ENCODE data around the gene MTHFR.

DNA sequence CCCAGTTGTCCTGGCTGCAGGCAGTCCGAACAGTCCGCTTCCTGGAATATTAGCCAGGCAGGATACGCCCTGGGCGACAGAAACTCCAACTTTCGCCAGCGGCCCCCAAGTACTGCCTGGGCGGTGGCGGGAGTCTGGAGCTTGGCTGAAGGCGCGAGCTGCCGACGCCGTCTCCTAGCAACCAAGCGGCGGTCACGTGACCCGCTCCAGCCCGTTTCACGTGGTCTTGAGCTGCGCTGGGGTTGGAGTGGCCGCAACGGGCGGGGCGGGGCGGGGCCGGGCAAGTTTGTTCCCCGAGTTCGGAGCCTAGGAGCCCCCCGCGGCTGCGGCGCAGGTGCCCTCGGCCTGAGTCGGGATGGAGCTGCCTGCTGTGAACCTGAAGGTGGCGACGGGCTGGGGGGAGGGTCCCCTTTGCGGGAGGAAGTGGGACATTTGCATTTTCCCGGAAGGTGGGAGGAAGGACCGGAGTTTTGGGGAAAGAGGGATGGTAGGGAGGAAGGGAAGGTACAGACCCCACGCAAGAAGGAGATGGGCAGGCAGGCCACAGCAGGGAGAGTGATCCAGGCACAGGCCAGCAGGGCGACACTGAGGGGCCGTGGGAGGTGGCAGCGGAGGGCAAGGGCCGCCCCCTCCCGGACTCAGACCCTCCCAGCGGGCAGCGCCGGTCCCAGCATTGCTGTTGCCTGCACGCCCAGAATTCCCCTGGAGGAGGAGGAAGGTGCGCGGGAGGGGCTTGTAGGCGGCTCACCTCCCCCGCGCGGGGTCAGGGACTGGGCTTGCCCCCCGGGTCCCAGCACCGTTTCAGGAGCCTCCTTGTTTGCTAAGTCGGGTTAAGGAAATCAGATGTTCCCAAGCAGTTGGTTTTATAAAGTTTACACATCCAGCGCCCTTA is 69.7 kb downstream of the MTHFR start, which contains the start of gene AGTRAP:
- TF ChIP-seq, protein P1, sequence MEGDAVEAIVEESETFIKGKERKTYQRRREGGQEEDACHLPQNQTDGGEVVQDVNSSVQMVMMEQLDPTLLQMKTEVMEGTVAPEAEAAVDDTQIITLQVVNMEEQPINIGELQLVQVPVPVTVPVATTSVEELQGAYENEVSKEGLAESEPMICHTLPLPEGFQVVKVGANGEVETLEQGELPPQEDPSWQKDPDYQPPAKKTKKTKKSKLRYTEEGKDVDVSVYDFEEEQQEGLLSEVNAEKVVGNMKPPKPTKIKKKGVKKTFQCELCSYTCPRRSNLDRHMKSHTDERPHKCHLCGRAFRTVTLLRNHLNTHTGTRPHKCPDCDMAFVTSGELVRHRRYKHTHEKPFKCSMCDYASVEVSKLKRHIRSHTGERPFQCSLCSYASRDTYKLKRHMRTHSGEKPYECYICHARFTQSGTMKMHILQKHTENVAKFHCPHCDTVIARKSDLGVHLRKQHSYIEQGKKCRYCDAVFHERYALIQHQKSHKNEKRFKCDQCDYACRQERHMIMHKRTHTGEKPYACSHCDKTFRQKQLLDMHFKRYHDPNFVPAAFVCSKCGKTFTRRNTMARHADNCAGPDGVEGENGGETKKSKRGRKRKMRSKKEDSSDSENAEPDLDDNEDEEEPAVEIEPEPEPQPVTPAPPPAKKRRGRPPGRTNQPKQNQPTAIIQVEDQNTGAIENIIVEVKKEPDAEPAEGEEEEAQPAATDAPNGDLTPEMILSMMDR (IDR thresholded peaks at IDR 0.05) = peak in 2 of 4 experiments; percentile 5 to 24
- peak; percentile 28 to 33 for TF ChIP-seq POLR2A (IDR thresholded peaks at IDR 0.05)
- no peak for TF ChIP-seq EP300 (IDR thresholded peaks at IDR 0.05)
- peak; percentile 70 for TF ChIP-seq POLR2AphosphoS5 (IDR thresholded peaks at IDR 0.05)

All from gastroesophageal sphincter (tissue), 3 donors.